Peyer's patch (tissue), 4 donors: ENCODE results near the gene SLC22A23. TPM values are rescaled to one million over a fixed set of nuclear protein-coding genes. Genes with fewer than 3 reads are reported as not detected.
A peak's percentile ranks its signal among the peaks of the same experiment; 100 is the strongest.

Experiments
- DNase-seq, 3 donors: peaks; one replicate each; pipeline ENCODE4 v3.0.0-alpha.2; 2017 to 2019
- H3K27ac ChIP-seq, 4 donors: fragments of 200-600 bp; sonication (generic); one replicate each; pipeline ENCODE4 v1.5.1; 2016 to 2019
- H3K27me3 ChIP-seq, 2 donors: fragments of 200-600 bp; sonication (generic); one replicate each; pipeline ENCODE4 v1.5.1; 2019
- H3K36me3 ChIP-seq, 3 donors: fragments of 200-600 bp; sonication (generic); one replicate each; pipeline ENCODE4 v1.5.1; 2016 to 2019
- H3K4me1 ChIP-seq, 4 donors: fragments of 200-600 bp; sonication (generic); one replicate each; pipeline ENCODE4 v1.5.1; 2016 to 2019
- H3K4me3 ChIP-seq, 4 donors: fragments of 200-600 bp; sonication (generic); 1 replicate in 3 of 4; 2 replicates in 1 of 4; pipeline ENCODE4 v1.5.1; 2016 to 2019; ENCODE audit warnings: mild to moderate bottlenecking in 1 of 4
- H3K9me3 ChIP-seq, 4 donors: fragments of 200-600 bp; sonication (generic); one replicate each; pipeline ENCODE4 v1.5.1; 2016 to 2019; ENCODE audit warnings: mild to moderate bottlenecking in 1 of 4
- CTCF ChIP-seq, 6 experiments: fragments of 450-650 bp in 4 of 6; fragments of 200-600 bp in 2 of 6; sonication (generic) in 1 of 6; IDR thresholded peaks; one replicate each; pipeline ENCODE4 v1.5.1; 2017 to 2019; ENCODE audit warnings: antibody characterized with exemption in 6 of 6, mild to moderate bottlenecking in 3 of 6, moderate library complexity in 1 of 6
- POLR2A ChIP-seq, 2 donors: fragments of 450-650 bp; IDR thresholded peaks; one replicate each; pipeline ENCODE4 v1.5.1; 2017; ENCODE audit warnings: antibody characterized with exemption in 2 of 2, mild to moderate bottlenecking in 2 of 2, moderate library complexity in 2 of 2
- total RNA-seq, 4 donors: library from RNA; depleted of rRNA; stranded (reverse); fragments of >200 nt; gene quantifications; one replicate each; pipeline ENCODE4 v1.1.0, GENCODE V29; 2016

SLC22A23 gene
- total RNA-seq, 4 donors from 2014 or later: 22.3 to 145 (median 91.6) TPM

GRCh38 chr6:3283241-3283640 lies 173.6 kb downstream of the SLC22A23 start:
- H3K4me3 ChIP-seq: no peak overlapping the region
- H3K4me1 ChIP-seq: no peaks in the 10 kb centered on the region
- no peaks in the 10 kb centered on the region for H3K9me3 ChIP-seq
- H3K27ac ChIP-seq: no peak overlapping the region
- DNase-seq: peak in 1 of 3 donors; percentile 35
- no peaks in the 10 kb centered on the region for H3K27me3 ChIP-seq
- H3K36me3 ChIP-seq: peaks cover 0 to 68% (median 0%) of the 10 kb centered on the region in 3 donors
- TF ChIP-seq CTCF (IDR thresholded peaks at IDR 0.05) (no peak), POLR2A (IDR thresholded peaks at IDR 0.05) (no peak)

GRCh38 chr6:3282476-3283236 lies 174.2 kb downstream of the SLC22A23 start:
- Histone ChIP-seq H3K4me1 (no peaks in the 10 kb centered on the region), H3K27me3 (no peaks in the 10 kb centered on the region), H3K27ac (peak overlapping the region in 1 of 4 donors; percentile 33), H3K9me3 (no peaks in the 10 kb centered on the region), H3K4me3 (no peak overlapping the region), H3K36me3 (peaks cover 0 to 73% (median 0%) of the 10 kb centered on the region in 3 donors)
- DNase-seq: peak in 2 of 3 donors; percentile 28 to 39
- TF ChIP-seq CTCF (IDR thresholded peaks at IDR 0.05) (no peak), POLR2A (IDR thresholded peaks at IDR 0.05) (no peak)

GRCh38 chr6:3281631-3282475 lies 175.0 kb downstream of the SLC22A23 start:
- Histone ChIP-seq H3K36me3 (peaks cover 0 to 74% (median 0%) of the 10 kb centered on the region in 3 donors), H3K4me1 (no peaks in the 10 kb centered on the region), H3K27me3 (no peaks in the 10 kb centered on the region), H3K4me3 (no peak overlapping the region), H3K27ac (peak overlapping the region in 1 of 4 donors; percentile 33), H3K9me3 (no peaks in the 10 kb centered on the region)
- DNase-seq: peak in 2 of 3 donors; percentile 31 to 37
- TF ChIP-seq CTCF (IDR thresholded peaks at IDR 0.05) (no peak), POLR2A (IDR thresholded peaks at IDR 0.05) (no peak)

- H3K27me3 ChIP-seq: no peaks in the 10 kb centered on the region
- TF ChIP-seq CTCF (IDR thresholded peaks at IDR 0.05) (no peak), POLR2A (IDR thresholded peaks at IDR 0.05) (no peak)
- peak in 2 of 3 donors; percentile 40 to 43 for DNase-seq
- H3K36me3 ChIP-seq: peaks cover 0 to 65% (median 0%) of the 10 kb centered on the region in 3 donors
- no peak overlapping the region for H3K4me3 ChIP-seq
- no peak overlapping the region for H3K27ac ChIP-seq
- H3K9me3 ChIP-seq: no peaks in the 10 kb centered on the region
- no peaks in the 10 kb centered on the region for H3K4me1 ChIP-seq
Observed at GRCh38 chr6:3280866-3281465, 175.9 kb downstream of the SLC22A23 start.

- H3K36me3 ChIP-seq: peaks cover 0 to 63% (median 0%) of the 10 kb centered on the region in 3 donors
- TF ChIP-seq POLR2A (IDR thresholded peaks at IDR 0.05) (no peak), CTCF (IDR thresholded peaks at IDR 0.05) (no peak)
- no peaks in the 10 kb centered on the region for H3K9me3 ChIP-seq
- no peaks in the 10 kb centered on the region for H3K4me1 ChIP-seq
- DNase-seq: peak in 2 of 3 donors; percentile 40 to 45
- no peaks in the 10 kb centered on the region for H3K27me3 ChIP-seq
- H3K4me3 ChIP-seq: no peak overlapping the region
- no peak overlapping the region for H3K27ac ChIP-seq
Observed at GRCh38 chr6:3280091-3280490, 176.8 kb downstream of the SLC22A23 start.
